AG09319 (cell line): ENCODE measurements around the gene C1GALT1.
"Not testable (repeated sequence)": the region's sequence is repeated elsewhere in the genome, so short reads cannot be mapped to it uniquely, and the experiment has no call there.

Experiments used
- DNase-seq: peaks from one replicate; pipeline ENCODE4 v3.0.0-alpha.2; 2010; ENCODE audit warnings: low read depth; ENCODE audit errors: extremely low read depth
- TF ChIP-seq, protein P1 (sequence below): IDR thresholded peaks from 2 replicates; pipeline ENCODE4 v1.5.1; 2011; ENCODE audit warnings: low read depth, mild to moderate bottlenecking, inconsistent platforms, low read length, moderate library complexity

The C1GALT1 gene

DNA sequence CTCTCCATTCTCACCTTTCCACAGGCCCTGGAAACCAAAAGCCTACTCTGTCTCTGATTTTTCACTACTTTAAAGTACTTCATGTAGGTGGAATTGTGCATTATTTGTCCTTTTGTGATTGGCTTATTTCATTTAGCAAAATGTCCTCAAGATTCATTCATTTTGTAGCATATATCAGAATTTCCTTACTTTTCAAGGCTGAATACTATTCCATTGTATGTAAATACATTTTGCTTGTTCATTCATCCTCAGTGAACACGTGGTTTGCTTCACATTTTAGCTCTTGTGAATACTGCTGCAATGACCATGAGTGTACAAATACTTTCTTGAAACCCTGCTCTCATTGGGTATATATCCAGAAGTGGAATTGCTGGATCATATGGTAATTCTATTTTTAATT is 8.8 kb downstream of the C1GALT1 start:
- DNase-seq = no peak
- TF ChIP-seq, protein P1, sequence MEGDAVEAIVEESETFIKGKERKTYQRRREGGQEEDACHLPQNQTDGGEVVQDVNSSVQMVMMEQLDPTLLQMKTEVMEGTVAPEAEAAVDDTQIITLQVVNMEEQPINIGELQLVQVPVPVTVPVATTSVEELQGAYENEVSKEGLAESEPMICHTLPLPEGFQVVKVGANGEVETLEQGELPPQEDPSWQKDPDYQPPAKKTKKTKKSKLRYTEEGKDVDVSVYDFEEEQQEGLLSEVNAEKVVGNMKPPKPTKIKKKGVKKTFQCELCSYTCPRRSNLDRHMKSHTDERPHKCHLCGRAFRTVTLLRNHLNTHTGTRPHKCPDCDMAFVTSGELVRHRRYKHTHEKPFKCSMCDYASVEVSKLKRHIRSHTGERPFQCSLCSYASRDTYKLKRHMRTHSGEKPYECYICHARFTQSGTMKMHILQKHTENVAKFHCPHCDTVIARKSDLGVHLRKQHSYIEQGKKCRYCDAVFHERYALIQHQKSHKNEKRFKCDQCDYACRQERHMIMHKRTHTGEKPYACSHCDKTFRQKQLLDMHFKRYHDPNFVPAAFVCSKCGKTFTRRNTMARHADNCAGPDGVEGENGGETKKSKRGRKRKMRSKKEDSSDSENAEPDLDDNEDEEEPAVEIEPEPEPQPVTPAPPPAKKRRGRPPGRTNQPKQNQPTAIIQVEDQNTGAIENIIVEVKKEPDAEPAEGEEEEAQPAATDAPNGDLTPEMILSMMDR = no peak

DNA sequence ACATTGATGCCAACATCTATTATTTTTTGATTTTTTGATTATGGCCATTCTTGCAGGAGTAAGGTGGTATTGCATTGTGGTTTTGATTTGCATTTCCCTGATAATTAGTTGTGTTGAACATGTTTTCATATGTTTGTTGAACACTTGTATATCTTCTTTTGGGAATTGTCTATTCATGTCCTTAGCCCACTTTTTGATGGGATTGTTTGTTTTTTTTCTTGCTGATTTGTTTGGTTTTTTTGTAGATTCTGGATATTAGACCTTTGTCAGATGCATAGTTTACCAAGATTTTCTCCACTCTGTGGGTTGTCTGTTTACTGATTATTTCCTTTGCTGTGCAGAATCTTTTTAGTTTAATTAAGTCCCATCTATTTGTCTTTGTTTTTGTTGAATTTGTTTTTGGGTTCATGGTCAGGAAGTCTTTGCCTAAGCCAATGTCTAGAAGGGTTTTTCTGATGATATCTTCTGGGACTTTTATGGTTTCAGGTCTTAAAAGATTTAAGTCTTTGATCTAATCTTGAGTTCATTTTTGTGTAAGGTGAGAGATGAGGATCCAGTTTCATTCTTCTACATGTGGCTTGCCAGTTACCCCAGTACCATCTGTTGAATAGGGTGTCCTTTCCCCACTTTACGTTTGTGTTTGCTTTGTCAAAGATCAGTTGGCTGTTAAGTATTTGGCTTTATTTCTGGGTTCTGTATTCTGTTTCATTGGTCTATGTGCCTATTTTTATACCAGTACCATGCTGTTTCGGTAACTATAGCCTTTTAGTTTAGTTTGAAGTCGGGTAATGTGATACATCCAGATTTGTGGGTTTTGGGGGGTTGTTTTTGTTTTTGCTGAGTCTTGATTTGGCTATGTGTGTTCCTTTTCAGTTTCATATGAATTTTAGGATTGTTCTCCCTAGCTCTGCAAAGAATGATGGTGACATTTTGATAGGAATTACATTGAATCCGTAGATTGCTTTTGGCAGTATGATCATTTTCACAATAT is 10.7 kb downstream of the C1GALT1 start:
- DNase-seq = not testable (repeated sequence)

DNA sequence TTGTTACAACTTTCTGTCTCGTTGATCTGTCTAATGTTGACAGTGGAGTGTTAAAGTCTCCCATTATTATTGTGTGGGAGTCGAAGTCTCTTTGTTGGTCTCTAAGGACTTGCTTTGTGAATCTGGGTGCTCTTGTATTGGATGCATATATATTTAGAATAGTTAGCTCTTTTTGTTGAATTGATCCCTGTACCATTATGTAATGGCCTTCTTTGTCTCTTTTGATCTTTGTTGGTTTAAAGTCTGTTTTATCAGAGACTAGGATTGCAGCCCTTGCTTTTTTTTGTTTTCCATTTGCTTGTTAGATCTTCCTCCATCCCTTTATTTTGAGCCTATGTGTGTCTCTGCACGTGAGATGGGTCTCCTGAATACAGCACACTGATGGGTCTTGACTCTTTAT is 17.2 kb downstream of the C1GALT1 start:
- DNase-seq = not testable (repeated sequence)

DNA sequence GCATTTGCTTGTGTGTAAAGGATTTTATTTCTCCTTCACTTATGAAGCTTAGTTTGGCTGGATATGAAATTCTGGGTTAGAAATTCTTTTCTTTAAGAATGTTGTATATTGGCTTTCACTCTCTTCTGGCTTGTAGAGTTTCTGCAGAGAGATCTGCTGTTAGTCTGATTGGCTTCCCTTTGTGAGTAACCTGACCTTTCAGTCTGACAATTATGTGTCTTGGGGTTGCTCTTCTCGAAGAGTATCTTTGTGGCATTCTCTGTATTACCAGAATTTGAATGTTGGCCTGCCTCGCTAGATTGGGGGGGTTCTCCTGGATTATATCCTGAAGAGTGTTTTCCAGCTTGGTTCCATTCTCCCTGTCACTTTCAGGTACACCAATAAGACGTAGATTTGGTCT is 17.9 kb downstream of the C1GALT1 start:
- not testable (repeated sequence) for DNase-seq

DNA sequence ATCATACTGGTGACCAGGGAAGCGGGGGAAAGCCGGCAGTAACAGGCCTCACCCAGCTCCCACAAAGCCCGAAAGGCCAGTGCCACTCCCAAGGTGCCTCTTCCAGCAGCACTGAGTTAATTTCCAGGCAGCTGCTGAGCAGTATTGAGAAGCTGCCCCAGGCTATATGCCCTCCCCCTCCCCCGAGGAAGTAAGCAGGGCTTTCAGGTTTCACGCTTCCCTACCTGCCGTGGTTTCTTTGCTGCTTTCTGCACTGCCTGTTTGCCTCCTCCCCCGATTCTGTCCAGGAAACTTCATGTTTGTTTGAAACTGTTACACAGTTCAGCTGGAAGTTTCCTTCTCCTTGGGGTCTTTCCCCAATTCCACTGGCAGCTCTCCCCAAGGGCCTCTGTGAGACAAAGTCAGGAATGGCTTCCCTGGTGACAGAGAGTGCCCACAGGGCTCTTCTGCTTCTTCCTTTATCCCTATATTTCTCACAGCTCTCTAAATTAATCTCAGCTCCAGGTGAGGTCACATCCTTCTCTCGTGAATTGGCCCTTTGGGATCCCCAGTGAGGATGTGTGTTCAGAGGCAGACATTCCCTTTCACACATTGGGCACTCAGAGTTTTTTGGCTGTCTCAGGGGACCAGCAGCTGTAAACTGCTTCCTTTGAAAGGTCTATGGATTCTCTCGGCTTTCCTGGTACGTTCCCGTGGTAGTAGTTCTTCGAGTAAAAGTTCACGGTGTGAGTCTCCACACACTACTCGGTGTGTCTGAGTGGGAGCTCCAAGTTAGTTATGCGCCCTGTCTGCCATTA is 19.4 kb downstream of the C1GALT1 start:
- no peak for DNase-seq

DNA sequence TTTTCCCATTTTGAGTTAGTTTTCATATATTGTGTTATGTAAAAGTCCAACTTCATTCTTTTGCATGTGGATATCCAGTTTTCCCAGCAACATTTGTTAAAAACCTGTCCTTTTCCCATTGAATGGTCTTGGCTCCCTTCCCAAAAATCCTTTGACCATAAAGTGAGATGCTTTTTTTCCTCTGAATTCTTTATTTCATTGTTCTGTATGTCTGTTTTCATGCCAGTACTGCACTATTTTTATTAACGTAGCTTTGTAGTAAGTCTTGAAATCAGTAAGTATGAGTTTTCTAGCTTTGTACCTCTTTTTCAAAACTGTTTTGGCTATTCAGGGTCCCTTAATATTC is 20.0 kb downstream of the C1GALT1 start:
- TF ChIP-seq, protein P1 = no peak
- no peak for DNase-seq

More for the DNA sequence above, 19.4 kb downstream of the C1GALT1 start:
- TF ChIP-seq, protein P1 = no peak

DNA sequence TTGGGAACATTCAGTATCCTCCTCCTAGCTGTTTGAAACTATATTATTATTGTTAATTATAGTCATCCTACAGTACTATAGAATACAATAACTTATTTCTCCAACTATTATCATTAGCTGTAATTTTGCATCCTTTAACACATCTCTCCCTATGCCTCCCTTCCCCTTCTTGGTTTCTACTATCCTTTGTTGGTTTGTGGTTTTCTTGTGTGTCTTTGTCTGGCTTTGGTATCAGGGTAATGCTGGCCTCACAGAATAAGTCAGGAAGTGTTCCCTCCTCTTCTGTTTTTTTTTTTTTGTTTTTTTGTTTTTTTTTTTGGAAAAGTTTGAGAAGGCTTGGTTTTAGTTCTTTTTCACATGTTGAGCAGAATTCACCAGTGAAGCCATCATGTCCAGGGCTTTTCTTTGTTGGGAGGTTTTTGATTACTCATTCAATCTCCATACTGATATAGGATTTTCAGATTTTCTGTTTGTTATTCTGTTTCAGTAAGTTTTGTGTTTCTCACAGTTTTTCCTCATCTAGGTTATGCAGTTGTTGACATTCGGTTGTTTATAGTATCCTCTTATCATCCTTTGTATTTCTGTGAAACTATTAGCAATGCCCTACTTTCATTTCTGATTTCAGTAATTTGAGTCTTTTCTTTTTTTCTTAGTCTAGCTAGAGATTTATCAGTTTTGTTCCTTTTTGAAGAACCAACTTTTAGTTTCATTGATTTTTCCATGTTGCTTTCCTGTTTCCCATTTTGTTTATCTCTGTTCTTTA is 21.6 kb downstream of the C1GALT1 start:
- DNase-seq = no peak
- TF ChIP-seq, protein P1 = no peak

DNA sequence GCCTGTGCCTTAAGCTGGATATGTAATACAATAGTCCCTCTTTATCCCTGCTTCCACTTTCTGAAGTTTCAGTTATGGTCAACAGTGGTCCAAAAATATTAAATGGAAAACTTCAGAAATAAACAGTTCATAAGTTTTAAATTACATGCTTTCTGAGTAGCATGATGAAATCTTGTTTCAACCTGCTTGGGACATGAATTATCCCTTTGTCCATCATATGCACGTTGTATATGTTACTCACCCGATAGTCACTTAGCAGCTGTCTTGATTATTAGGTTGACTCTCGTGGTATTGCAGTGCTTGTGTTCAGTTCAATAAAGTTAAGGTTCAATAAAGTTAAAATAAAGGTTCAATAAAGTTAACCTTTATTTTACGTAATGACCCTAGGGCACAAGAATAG is 25.5 kb downstream of the C1GALT1 start:
- DNase-seq = no peak

More for the DNA sequence above, 25.5 kb downstream of the C1GALT1 start:
- TF ChIP-seq, protein P1 = no peak
